GM12875 (cell line): ENCODE results near the gene LPIN3.

ENCODE experiments used
- H3K4me3 ChIP-seq: one replicate; pipeline ENCODE4 v1.5.1; 2011; ENCODE audit warnings: low read depth, low read length, control low read depth
- CTCF ChIP-seq: IDR thresholded peaks from 2 replicates; pipeline ENCODE4 v1.5.1; 2011; ENCODE audit warnings: low read depth, mild to moderate bottlenecking, control low read depth, inconsistent platforms, low read length, moderate library complexity, borderline replicate concordance; ENCODE audit not compliant: insufficient read depth

The LPIN3 gene

GRCh38 chr20:41350408-41350962 lies 9.9 kb downstream of the LPIN3 start:
- no peak overlapping the region for H3K4me3 ChIP-seq
- TF ChIP-seq CTCF = no peak

- no peak overlapping the region for H3K4me3 ChIP-seq
Observed at GRCh38 chr20:41352106-41352505, 11.5 kb downstream of the LPIN3 start.

GRCh38 chr20:41352666-41353065 lies 12.0 kb downstream of the LPIN3 start:
- TF ChIP-seq CTCF = 0 out of 2 replicates have a peak, but pooled peaks have one; percentile 7
- no peak overlapping the region for H3K4me3 ChIP-seq

More at GRCh38 chr20:41352106-41352505, 11.5 kb downstream of the LPIN3 start:
- peak; percentile 19; the same call in 1 of the 2 replicates for TF ChIP-seq CTCF

- no peak overlapping the region for H3K4me3 ChIP-seq
- TF ChIP-seq CTCF = no peak
Observed at GRCh38 chr20:41353530-41353929, 12.9 kb downstream of the LPIN3 start.

- H3K4me3 ChIP-seq = no peak overlapping the region
- no peak for TF ChIP-seq CTCF
Observed at GRCh38 chr20:41355192-41355591, 14.6 kb downstream of the LPIN3 start.

GRCh38 chr20:41355598-41356203 lies 15.1 kb downstream of the LPIN3 start:
- TF ChIP-seq CTCF = no peak

GRCh38 chr20:41356951-41357350 lies 16.3 kb downstream of the LPIN3 start:
- H3K4me3 ChIP-seq = no peak overlapping the region
- TF ChIP-seq CTCF = no peak

More at GRCh38 chr20:41355598-41356203, 15.1 kb downstream of the LPIN3 start:
- H3K4me3 ChIP-seq = no peak overlapping the region
